Measurements from ENCODE around the gene PMEL. TPM values are rescaled to one million over a fixed set of nuclear protein-coding genes. Genes with fewer than 3 reads are reported as not detected.

Gene PMEL
- polyA plus RNA-seq, 1 of the 3 experiments (the other 2 are of a cell fraction), result 1.8 TPM

GRCh38 chr12:55926738-55927587, 38.9 kb downstream of the PMEL start (continued):
- TF ChIP-seq REST (IDR thresholded peaks at IDR 0.05; ENCODE audit: low read depth, low read length) (no peak), PBX3 (IDR thresholded peaks at IDR 0.05) (no peak), TEAD4 (IDR thresholded peaks at IDR 0.05; ENCODE audit: borderline replicate concordance, insufficient read depth) (no peak), TCF12 (IDR thresholded peaks at IDR 0.05) (peak; percentile 19; the same call in 1 of the 2 replicates), FOXJ3 (CRISPR knock-in tag; IDR thresholded peaks at IDR 0.05) (no peak), NRF1 (IDR thresholded peaks at IDR 0.05; ENCODE audit: low read depth, low read length) (no peak), CHD2 (IDR thresholded peaks at IDR 0.05; ENCODE audit: low read length, partially characterized antibody) (no peak)

GRCh38 chr12:55925870-55926737, 39.7 kb downstream of the PMEL start:
- Histone ChIP-seq H3K79me2 (ENCODE audit: insufficient read depth) (peaks cover 77% of the 10 kb centered on the region), H3K4me1 (ENCODE audit: control insufficient read depth in 1 of 2, insufficient read depth in 2 of 2, low read depth in 1 of 2, low read length in 1 of 2) (peaks cover 17 to 23% of the 10 kb centered on the region in 2 experiments; a peak in 3 of 4 replicates), H4K20me1 (ENCODE audit: insufficient read depth) (no peaks in the 10 kb centered on the region), H3K4me3 (ENCODE audit: low read depth in 2 of 2, low read length in 1 of 2) (peak overlapping the region; percentile 90 to 94), H3K4me2 (peak overlapping the region; percentile 97), H3F3A (replicated peaks; ENCODE audit: insufficient read depth) (peaks cover 35% of the 10 kb centered on the region), H3K9me3 (no peaks in the 10 kb centered on the region), H3K9ac (peak overlapping the region; percentile 89), H2AFZ (ENCODE audit: low read depth) (peak overlapping the region; percentile 82), H3K27me3 (ENCODE audit: insufficient read depth) (no peaks in the 10 kb centered on the region), H3K9me2 (no peaks in the 10 kb centered on the region), H3K36me3 (replicated peaks in 1 of 2; ENCODE audit: control insufficient read depth in 1 of 2, insufficient read depth in 2 of 2, low read length in 1 of 2) (peaks cover 0 to 11% of the 10 kb centered on the region in 2 experiments), H3K27ac (ENCODE audit: low read depth in 2 of 2, low read length in 1 of 2) (peak overlapping the region; percentile 94 to 98)
- WGBS (ENCODE audit: low lambda C conversion rate), result 6% methylated on average over 10 of the region's 10 CpGs
- no peak for DNase-seq
- POLR2A ChIA-PET, result interaction anchor here (1.2 to 4.2 kb wide), 6 partner anchors 9 to 188 kb away, joined by 3 to 39 read pairs (median 5); partner anchors contain the start of genes DNAJC14, ORMDL2, RAB5B and SARNP
- CTCF ChIA-PET, result interaction anchor here (0.6 to 6.4 kb wide), 38 partner anchors 9 to 357 kb away, joined by 3 to 51 read pairs (median 4); partner anchors contain the start of genes BLOC1S1, CD63, DNAJC14 and ORMDL2
- TF ChIP-seq GATA2 (CRISPR knock-in tag; IDR thresholded peaks at IDR 0.05), result no peak
- no peak for TF ChIP-seq RAD21 (IDR thresholded peaks at IDR 0.05; ENCODE audit: low read length)
- TF ChIP-seq MXI1 (IDR thresholded peaks at IDR 0.05; ENCODE audit: low read depth, low read length), result no peak
- TF ChIP-seq TEAD4 (IDR thresholded peaks at IDR 0.05; ENCODE audit: borderline replicate concordance, insufficient read depth), result no peak
- TF ChIP-seq USF1 (IDR thresholded peaks at IDR 0.05; ENCODE audit: borderline replicate concordance, low read depth), result no peak
- TF ChIP-seq EZH2phosphoT487 (IDR thresholded peaks at IDR 0.05; ENCODE audit: borderline replicate concordance, low read depth), result no peak
- no peak for TF ChIP-seq RFX5 (IDR thresholded peaks at IDR 0.05; ENCODE audit: low read length)
- no peak for TF ChIP-seq EP300 (IDR thresholded peaks at IDR 0.05; ENCODE audit: borderline replicate concordance in 1 of 2, low read depth in 1 of 2, low read length in 1 of 2)
- no peak for TF ChIP-seq CHD2 (IDR thresholded peaks at IDR 0.05; ENCODE audit: low read length, partially characterized antibody)
- no peak for TF ChIP-seq RXRA (IDR thresholded peaks at IDR 0.05; ENCODE audit: borderline replicate concordance, low read depth)
- no peak for TF ChIP-seq REST (IDR thresholded peaks at IDR 0.05; ENCODE audit: low read depth, low read length)

Measured in SK-N-SH (cell line).